Measurements from ENCODE around the gene ABTB1. TPM values are rescaled to one million over a fixed set of nuclear protein-coding genes. Genes with fewer than 3 reads are reported as not detected.

ABTB1 gene
- total RNA-seq, 1 donor from 2014 or later, result 14.9 TPM

DNA sequence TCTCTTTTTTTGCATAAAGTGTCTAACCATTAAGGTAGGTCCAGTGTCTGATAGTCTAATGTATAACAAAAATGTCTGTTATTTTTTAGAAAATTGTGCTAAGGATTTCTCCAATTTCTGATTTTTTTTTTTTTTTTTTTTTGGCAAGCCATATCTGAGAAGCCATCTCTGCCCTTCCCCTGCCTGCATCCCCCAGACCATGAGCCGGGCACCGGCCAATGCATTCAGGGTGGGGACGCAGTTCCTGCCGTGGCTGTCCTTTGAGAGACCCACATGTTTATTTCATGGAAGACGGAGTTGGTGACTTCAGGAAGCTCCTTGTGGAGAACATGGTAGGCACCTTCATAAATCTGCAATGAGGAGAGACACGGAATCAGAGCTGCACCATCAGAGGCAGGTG lies 19.2 kb downstream of the ABTB1 start:
- no peak for DNase-seq (ENCODE audit: low read depth)
- TF ChIP-seq, protein P1, sequence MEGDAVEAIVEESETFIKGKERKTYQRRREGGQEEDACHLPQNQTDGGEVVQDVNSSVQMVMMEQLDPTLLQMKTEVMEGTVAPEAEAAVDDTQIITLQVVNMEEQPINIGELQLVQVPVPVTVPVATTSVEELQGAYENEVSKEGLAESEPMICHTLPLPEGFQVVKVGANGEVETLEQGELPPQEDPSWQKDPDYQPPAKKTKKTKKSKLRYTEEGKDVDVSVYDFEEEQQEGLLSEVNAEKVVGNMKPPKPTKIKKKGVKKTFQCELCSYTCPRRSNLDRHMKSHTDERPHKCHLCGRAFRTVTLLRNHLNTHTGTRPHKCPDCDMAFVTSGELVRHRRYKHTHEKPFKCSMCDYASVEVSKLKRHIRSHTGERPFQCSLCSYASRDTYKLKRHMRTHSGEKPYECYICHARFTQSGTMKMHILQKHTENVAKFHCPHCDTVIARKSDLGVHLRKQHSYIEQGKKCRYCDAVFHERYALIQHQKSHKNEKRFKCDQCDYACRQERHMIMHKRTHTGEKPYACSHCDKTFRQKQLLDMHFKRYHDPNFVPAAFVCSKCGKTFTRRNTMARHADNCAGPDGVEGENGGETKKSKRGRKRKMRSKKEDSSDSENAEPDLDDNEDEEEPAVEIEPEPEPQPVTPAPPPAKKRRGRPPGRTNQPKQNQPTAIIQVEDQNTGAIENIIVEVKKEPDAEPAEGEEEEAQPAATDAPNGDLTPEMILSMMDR (conservative IDR thresholded peaks at IDR 0.05; ENCODE audit: low read depth, low read length), result no peak
- no peak overlapping the region for H3K4me3 ChIP-seq (ENCODE audit: low read depth, low read length)

GRCh38 chr3:127692501-127693335 lies 20.0 kb downstream of the ABTB1 start:
- TF ChIP-seq, protein P1 (conservative IDR thresholded peaks at IDR 0.05; ENCODE audit: low read depth, low read length), result no peak
- no peak overlapping the region for H3K4me3 ChIP-seq (ENCODE audit: low read depth, low read length)
- no peak for DNase-seq (ENCODE audit: low read depth)

GRCh38 chr3:127693336-127693843 lies 20.6 kb downstream of the ABTB1 start:
- TF ChIP-seq, protein P1 (conservative IDR thresholded peaks at IDR 0.05; ENCODE audit: low read depth, low read length), result no peak
- H3K4me3 ChIP-seq (ENCODE audit: low read depth, low read length), result no peak overlapping the region

DNA sequence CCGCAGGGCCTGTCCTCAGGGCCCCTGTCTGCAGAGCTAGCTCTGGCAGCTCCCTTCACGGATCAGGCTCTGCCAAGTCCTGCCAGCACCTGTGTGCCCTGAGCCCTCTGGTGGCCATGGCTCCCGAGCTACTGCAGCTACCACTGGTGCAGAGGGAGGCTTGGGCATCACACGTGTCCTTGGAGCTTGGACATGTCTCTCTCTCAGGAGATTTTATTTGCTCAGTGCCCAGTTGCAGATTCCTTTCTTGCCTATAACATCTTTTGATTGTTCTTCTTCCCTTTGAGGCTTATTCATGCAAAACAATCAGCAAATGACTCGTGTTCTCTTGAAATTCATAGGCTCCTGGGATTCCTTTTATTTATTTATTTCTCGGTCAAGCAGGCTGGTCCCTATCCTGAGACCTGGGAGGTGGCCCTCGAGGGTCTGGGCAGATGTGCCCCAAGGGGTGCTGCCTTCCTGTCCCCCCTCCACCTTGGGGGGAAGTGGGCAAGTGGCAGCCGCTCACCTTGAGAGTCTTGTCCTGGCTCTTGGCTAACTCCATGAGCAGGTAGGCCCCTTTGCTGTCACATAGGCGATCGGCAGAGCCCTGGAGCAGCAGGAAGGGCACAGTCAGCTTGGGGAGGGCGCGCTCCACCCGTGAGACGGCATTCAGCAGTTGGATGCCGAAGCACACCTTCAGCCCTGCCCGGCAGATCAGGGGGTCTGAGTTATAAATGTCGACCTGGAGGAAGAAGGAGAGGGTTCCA lies 21.9 kb downstream of the ABTB1 start:
- TF ChIP-seq, protein P1 (conservative IDR thresholded peaks at IDR 0.05; ENCODE audit: low read depth, low read length), result peak; percentile 51
- no peak overlapping the region for H3K4me3 ChIP-seq (ENCODE audit: low read depth, low read length)
- DNase-seq (ENCODE audit: low read depth), result no peak

More at GRCh38 chr3:127693336-127693843, 20.6 kb downstream of the ABTB1 start:
- DNase-seq (ENCODE audit: low read depth), result no peak

- H3K4me3 ChIP-seq (ENCODE audit: low read depth, low read length), result no peak overlapping the region
- DNase-seq (ENCODE audit: low read depth), result no peak
- TF ChIP-seq, protein P1 (conservative IDR thresholded peaks at IDR 0.05; ENCODE audit: low read depth, low read length), result no peak
These were observed 24.9 kb downstream of the ABTB1 start for GRCh38 chr3:127697551-127698240.

DNA sequence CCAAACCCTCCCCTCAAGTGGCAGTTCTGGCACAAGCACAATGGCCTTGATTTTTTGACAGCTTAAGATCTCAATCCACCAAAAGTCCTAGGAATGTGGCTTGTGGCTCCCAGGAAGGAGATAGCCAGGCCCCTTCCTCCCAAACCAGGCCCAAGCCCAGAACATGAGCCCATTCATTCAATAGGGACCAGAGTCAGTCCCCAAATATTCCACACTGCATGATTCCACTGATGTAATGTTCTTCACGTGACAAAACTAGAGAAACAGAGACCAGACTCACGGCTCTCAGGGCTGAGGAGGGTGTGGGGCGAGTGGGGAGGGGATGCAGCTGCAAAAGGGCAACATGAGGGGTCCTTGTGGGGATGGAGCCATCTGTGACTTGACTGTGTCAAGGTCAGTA lies 25.5 kb downstream of the ABTB1 start:
- TF ChIP-seq, protein P1 (conservative IDR thresholded peaks at IDR 0.05; ENCODE audit: low read depth, low read length), result no peak
- no peak overlapping the region for H3K4me3 ChIP-seq (ENCODE audit: low read depth, low read length)
- no peak for DNase-seq (ENCODE audit: low read depth)

Data from epithelial cell of proximal tubule (primary cell).